ENCODE data around the gene FOSL2.
"Not testable (repeated sequence)": the region's sequence is repeated elsewhere in the genome, so short reads cannot be mapped to it uniquely, and the experiment has no call there.

GRCh38 chr2:28371728-28372127, 20.9 kb upstream of the FOSL2 start:
- TF ChIP-seq CTCF (conservative IDR thresholded peaks at IDR 0.05; ENCODE audit: low read length); EZH2phosphoT487 (IDR thresholded peaks at IDR 0.05; ENCODE audit: borderline replicate concordance, low read depth, low read length): not testable (repeated sequence)
